ENCODE measurements around the gene HMGN4. TPM values are rescaled to one million over a fixed set of nuclear protein-coding genes. Genes with fewer than 3 reads are reported as not detected.

HMGN4 gene
- total and polyA plus RNA-seq, 9 of the 15 experiments (the other 6 are each of a cell fraction or from before 2014, with no cell fraction given), result 35.4 to 134 (median 94.1) TPM

DNA sequence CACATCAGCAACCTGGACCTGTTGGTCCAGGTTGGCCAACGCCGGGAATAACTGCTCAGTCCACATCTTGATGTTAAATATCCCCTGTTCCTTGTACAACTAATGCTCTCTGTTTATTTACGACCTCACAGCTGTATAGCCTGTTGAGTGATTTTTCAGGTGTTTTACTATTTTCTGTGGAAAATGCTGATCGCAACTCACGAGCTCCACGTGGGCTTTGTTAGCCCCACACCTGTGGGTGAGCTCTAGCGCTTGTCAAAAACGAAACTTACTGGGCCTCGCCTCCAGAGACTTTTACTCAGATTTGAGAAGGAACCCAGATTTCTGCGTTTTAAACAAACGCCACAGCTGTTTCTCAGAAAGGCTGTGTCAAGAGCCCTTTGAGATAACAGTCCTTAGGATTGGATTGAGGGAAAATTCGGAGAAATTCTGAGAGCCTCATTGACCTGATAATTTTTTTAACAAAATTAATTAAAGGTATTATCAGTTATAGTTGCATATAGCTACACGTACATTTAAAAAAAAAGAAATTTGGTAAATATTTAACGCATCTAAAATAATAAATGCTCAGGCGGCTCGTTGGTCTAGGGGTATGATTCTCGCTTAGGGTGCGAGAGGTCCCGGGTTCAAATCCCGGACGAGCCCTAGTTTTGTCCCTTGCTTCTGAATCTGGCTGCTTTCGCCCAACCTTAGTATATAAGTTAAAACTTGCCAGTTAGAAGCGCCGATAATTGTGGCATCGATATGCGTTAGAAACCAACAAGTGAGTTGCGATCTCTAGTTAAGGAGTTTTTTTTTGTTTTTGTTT, 16.7 kb downstream of the HMGN4 start (continued):
- TF ChIP-seq, protein P1, sequence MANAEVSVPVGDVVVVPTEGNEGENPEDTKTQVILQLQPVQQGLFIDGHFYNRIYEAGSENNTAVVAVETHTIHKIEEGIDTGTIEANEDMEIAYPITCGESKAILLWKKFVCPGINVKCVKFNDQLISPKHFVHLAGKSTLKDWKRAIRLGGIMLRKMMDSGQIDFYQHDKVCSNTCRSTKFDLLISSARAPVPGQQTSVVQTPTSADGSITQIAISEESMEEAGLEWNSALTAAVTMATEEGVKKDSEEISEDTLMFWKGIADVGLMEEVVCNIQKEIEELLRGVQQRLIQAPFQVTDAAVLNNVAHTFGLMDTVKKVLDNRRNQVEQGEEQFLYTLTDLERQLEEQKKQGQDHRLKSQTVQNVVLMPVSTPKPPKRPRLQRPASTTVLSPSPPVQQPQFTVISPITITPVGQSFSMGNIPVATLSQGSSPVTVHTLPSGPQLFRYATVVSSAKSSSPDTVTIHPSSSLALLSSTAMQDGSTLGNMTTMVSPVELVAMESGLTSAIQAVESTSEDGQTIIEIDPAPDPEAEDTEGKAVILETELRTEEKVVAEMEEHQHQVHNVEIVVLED (CRISPR knock-in tag; IDR thresholded peaks at IDR 0.05), result no peak
- TF ChIP-seq HDAC1 (IDR thresholded peaks at IDR 0.05) (peak; percentile 61 to 90; a peak in 2 of 4 replicates), ZSCAN32 (CRISPR knock-in tag; IDR thresholded peaks at IDR 0.05) (no peak), ELF4 (CRISPR knock-in tag; IDR thresholded peaks at IDR 0.05) (no peak), SMARCB1 (IDR thresholded peaks at IDR 0.05; ENCODE audit: insufficient read length, low read depth) (no peak), ESRRA (IDR thresholded peaks at IDR 0.05; ENCODE audit: borderline replicate concordance, low read depth) (no peak), NR0B1 (IDR thresholded peaks at IDR 0.05; ENCODE audit: partially characterized antibody) (no peak), GABPA (tag; conservative IDR thresholded peaks at IDR 0.05; ENCODE audit: low read depth) (no peak), PRPF4 (IDR thresholded peaks at IDR 0.05; ENCODE audit: insufficient read depth, low read depth, low read length, poor library complexity, severe bottlenecking) (no peak), ZFX (CRISPR knock-in tag; IDR thresholded peaks at IDR 0.05) (peak; percentile 24; the same call in 1 of the 2 replicates), KLF16 (IDR thresholded peaks at IDR 0.05) (no peak), ZNF77 (CRISPR knock-in tag; IDR thresholded peaks at IDR 0.05) (no peak), BRD9 (IDR thresholded peaks at IDR 0.05; ENCODE audit: low read depth, partially characterized antibody) (peak; percentile 95), MIER1 (IDR thresholded peaks at IDR 0.05; ENCODE audit: low read depth) (no peak)
- TF ChIP-seq, protein P2, sequence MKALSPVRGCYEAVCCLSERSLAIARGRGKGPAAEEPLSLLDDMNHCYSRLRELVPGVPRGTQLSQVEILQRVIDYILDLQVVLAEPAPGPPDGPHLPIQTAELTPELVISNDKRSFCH (CRISPR knock-in tag; IDR thresholded peaks at IDR 0.05), result no peak
- TF ChIP-seq, protein P2 (tag; IDR thresholded peaks at IDR 0.05), result no peak
- TF ChIP-seq, protein P3, sequence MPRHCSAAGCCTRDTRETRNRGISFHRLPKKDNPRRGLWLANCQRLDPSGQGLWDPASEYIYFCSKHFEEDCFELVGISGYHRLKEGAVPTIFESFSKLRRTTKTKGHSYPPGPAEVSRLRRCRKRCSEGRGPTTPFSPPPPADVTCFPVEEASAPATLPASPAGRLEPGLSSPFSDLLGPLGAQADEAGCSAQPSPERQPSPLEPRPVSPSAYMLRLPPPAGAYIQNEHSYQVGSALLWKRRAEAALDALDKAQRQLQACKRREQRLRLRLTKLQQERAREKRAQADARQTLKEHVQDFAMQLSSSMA (CRISPR knock-in tag; IDR thresholded peaks at IDR 0.05), result no peak
- TF ChIP-seq, protein P4, sequence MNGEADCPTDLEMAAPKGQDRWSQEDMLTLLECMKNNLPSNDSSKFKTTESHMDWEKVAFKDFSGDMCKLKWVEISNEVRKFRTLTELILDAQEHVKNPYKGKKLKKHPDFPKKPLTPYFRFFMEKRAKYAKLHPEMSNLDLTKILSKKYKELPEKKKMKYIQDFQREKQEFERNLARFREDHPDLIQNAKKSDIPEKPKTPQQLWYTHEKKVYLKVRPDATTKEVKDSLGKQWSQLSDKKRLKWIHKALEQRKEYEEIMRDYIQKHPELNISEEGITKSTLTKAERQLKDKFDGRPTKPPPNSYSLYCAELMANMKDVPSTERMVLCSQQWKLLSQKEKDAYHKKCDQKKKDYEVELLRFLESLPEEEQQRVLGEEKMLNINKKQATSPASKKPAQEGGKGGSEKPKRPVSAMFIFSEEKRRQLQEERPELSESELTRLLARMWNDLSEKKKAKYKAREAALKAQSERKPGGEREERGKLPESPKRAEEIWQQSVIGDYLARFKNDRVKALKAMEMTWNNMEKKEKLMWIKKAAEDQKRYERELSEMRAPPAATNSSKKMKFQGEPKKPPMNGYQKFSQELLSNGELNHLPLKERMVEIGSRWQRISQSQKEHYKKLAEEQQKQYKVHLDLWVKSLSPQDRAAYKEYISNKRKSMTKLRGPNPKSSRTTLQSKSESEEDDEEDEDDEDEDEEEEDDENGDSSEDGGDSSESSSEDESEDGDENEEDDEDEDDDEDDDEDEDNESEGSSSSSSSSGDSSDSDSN (IDR thresholded peaks at IDR 0.05; ENCODE audit: borderline replicate concordance in 1 of 2, low read depth in 2 of 2, low read length in 2 of 2), result 0 out of 4 replicates have a peak, but pooled peaks have one; percentile 6 to 40
- TF ChIP-seq, protein P5, sequence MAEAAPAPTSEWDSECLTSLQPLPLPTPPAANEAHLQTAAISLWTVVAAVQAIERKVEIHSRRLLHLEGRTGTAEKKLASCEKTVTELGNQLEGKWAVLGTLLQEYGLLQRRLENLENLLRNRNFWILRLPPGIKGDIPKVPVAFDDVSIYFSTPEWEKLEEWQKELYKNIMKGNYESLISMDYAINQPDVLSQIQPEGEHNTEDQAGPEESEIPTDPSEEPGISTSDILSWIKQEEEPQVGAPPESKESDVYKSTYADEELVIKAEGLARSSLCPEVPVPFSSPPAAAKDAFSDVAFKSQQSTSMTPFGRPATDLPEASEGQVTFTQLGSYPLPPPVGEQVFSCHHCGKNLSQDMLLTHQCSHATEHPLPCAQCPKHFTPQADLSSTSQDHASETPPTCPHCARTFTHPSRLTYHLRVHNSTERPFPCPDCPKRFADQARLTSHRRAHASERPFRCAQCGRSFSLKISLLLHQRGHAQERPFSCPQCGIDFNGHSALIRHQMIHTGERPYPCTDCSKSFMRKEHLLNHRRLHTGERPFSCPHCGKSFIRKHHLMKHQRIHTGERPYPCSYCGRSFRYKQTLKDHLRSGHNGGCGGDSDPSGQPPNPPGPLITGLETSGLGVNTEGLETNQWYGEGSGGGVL (CRISPR knock-in tag; IDR thresholded peaks at IDR 0.05), result no peak

All from K562 (cell line).